Measurements from ENCODE around the gene APBB1IP. TPM values are rescaled to one million over a fixed set of nuclear protein-coding genes. Genes with fewer than 3 reads are reported as not detected.

APBB1IP gene
- total RNA-seq, 4 donors from 2014 or later: 2.6 to 6.2 (median 5.1) TPM

DNA sequence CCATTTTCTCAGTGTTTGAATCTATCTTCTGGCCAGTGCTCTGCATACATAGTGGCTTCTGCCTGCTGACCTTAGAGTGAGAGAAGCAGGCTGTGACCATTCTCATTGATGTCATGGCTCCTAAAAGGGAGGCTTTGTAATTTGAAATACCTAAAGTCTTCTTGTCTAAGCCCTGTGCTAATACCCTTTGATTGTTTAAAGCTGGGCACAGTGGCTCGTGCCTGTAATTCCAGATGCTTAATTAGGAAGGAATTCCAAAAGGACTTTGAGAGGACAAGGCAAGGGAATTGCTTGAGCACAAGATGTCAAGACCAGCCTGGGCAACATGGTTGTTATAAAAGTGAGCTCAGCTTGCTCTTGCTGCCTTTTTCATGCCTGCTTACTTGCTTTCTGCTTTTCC lies 81.7 kb downstream of the APBB1IP start:
- H3K27me3 ChIP-seq: no peaks in the 10 kb centered on the region
- no peak overlapping the region for H3K27ac ChIP-seq (replicated peaks in 1 of 4)
- intact Hi-C loops (cut with DNase I): no loop called here
- DNase-seq (ENCODE audit: extremely low spot score): peak; percentile 14
- TF ChIP-seq POLR2AphosphoS5 (IDR thresholded peaks at IDR 0.05) (no peak), EP300 (IDR thresholded peaks at IDR 0.05) (no peak), POLR2A (IDR thresholded peaks at IDR 0.05; ENCODE audit: low read depth) (no peak)
- TF ChIP-seq, protein P1, sequence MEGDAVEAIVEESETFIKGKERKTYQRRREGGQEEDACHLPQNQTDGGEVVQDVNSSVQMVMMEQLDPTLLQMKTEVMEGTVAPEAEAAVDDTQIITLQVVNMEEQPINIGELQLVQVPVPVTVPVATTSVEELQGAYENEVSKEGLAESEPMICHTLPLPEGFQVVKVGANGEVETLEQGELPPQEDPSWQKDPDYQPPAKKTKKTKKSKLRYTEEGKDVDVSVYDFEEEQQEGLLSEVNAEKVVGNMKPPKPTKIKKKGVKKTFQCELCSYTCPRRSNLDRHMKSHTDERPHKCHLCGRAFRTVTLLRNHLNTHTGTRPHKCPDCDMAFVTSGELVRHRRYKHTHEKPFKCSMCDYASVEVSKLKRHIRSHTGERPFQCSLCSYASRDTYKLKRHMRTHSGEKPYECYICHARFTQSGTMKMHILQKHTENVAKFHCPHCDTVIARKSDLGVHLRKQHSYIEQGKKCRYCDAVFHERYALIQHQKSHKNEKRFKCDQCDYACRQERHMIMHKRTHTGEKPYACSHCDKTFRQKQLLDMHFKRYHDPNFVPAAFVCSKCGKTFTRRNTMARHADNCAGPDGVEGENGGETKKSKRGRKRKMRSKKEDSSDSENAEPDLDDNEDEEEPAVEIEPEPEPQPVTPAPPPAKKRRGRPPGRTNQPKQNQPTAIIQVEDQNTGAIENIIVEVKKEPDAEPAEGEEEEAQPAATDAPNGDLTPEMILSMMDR (IDR thresholded peaks at IDR 0.05): no peak
- H3K9me3 ChIP-seq: no peaks in the 10 kb centered on the region
- 69% methylated on average over 1 of the region's 1 CpG for WGBS
- H3K4me3 ChIP-seq: no peak overlapping the region
- H3K36me3 ChIP-seq: no peaks in the 10 kb centered on the region
- no peaks in the 10 kb centered on the region for H3K4me1 ChIP-seq

DNA sequence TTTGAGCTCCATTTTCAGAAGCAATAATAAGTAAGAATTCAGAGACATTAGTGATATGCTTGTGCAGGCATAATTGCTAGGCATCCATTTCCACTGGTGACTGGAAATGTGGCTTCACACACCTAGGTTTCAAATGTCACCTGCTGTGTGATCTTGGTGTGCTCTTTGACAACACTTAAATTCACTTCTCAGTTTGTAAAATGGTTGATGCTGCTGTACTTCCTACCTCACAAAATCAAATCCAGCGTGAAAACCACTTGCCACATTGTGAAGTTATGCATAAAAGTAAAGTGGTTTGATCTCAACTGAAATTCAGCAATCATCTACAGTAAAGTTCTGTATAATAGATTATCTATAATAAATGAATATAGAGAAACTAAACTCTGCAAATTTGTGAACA lies 82.4 kb downstream of the APBB1IP start:
- Histone ChIP-seq H3K9me3 (no peaks in the 10 kb centered on the region), H3K36me3 (no peaks in the 10 kb centered on the region), H3K4me3 (no peak overlapping the region), H3K27me3 (no peaks in the 10 kb centered on the region), H3K27ac (replicated peaks in 1 of 4) (no peak overlapping the region), H3K4me1 (no peaks in the 10 kb centered on the region)
- DNase-seq (ENCODE audit: extremely low spot score): peak; percentile 34
- no peak for TF ChIP-seq EP300 (IDR thresholded peaks at IDR 0.05)
- TF ChIP-seq POLR2AphosphoS5 (IDR thresholded peaks at IDR 0.05): no peak
- TF ChIP-seq, protein P1 (IDR thresholded peaks at IDR 0.05): no peak
- no peak for TF ChIP-seq POLR2A (IDR thresholded peaks at IDR 0.05; ENCODE audit: low read depth)
- intact Hi-C loops (cut with DNase I): no loop called here
- 70% methylated on average over 1 of the region's 1 CpG for WGBS

DNA sequence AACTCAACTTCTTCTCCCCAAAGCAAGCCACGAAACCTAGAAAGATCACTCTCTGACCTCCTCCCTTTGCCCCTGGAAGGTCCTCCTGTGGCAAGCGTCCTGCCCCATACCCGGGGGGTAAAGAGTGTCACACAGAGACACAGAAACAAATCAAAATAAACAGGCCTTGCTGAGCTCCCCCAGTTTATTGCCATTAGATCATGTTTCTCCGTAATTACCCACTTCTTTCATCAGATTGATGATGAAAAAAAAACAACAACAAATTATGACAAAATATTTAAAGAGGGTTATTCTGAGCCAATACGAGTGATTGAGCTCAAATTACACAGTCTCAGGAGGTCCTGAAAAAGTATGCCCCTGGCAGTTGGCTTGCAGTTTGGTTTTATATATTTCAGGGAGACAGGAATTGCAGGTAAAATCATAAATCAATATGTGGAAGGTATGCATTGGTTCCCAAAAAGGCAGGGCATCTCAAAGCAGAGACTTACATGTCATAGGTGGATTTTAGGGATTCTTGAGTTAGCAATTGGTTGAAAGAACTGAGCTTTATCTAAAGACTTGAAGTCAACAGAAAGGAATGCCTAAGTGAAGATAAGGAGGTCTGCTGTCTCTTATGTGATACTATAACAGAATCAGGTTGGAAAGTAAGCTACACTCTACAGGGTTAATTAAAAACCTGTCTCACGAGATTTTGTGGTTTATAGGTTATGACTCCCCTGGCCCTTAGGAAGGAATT lies 86.2 kb downstream of the APBB1IP start:
- no peaks in the 10 kb centered on the region for H3K36me3 ChIP-seq
- peak; percentile 77 for DNase-seq (ENCODE audit: extremely low spot score)
- WGBS: 43% methylated on average over 6 of the region's 6 CpGs
- intact Hi-C loops (cut with DNase I): no loop called here
- H3K27me3 ChIP-seq: no peaks in the 10 kb centered on the region
- H3K4me3 ChIP-seq: no peak overlapping the region
- TF ChIP-seq EP300 (IDR thresholded peaks at IDR 0.05) (no peak), POLR2AphosphoS5 (IDR thresholded peaks at IDR 0.05) (no peak)
- no peaks in the 10 kb centered on the region for H3K9me3 ChIP-seq
- H3K27ac ChIP-seq (replicated peaks in 1 of 4): no peak overlapping the region
- no peaks in the 10 kb centered on the region for H3K4me1 ChIP-seq

DNA sequence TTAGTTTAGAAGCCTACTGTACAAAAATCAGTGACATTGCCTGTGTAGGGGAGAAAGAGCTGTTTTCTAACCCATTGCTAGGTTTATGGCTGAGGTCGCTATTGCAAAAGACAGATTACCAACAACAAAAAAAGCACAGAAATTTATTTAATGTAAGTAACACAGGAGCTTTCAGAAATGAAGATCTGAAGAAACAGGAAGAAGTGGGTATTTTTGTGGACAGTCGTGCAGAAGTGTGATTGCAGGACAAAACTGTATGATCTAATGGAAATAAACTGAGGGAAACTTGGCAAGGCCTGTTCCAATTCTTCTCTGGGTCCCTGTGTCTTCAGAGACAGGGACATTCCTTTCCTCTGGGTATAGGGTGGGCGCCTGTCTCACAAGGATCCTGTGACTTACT lies 87.4 kb downstream of the APBB1IP start:
- Histone ChIP-seq H3K9me3 (no peaks in the 10 kb centered on the region), H3K4me1 (no peaks in the 10 kb centered on the region), H3K27me3 (no peaks in the 10 kb centered on the region), H3K36me3 (no peaks in the 10 kb centered on the region), H3K27ac (replicated peaks in 1 of 4) (no peak overlapping the region), H3K4me3 (no peak overlapping the region)
- WGBS: 57% methylated on average over 3 of the region's 3 CpGs
- intact Hi-C loops (cut with DNase I): no loop called here
- TF ChIP-seq POLR2AphosphoS5 (IDR thresholded peaks at IDR 0.05) (no peak), POLR2A (IDR thresholded peaks at IDR 0.05; ENCODE audit: low read depth) (no peak), EP300 (IDR thresholded peaks at IDR 0.05) (no peak)
- TF ChIP-seq, protein P1 (IDR thresholded peaks at IDR 0.05): no peak
- no peak for DNase-seq (ENCODE audit: extremely low spot score)

DNA sequence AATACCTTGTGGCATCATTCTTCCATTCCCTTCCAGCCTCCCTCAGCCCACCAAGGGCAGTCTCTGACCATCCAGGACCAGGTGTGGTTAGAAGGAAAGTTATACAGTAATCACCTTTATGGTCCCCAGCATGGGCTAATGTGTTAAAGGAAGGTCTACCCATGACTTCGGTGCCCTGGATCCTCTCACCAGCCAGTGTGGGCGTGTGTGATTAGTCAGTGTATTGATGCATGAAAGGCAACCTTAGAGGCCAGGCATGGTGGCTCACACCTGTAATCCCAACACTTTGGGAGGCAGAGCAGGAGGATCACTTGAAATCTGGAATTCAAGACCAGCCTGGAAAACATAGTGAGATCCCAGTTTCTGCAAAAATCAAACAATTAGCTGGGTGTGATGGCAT lies 88.9 kb downstream of the APBB1IP start:
- no peaks in the 10 kb centered on the region for H3K36me3 ChIP-seq
- H3K27ac ChIP-seq (replicated peaks in 1 of 4): no peak overlapping the region
- H3K27me3 ChIP-seq: no peaks in the 10 kb centered on the region
- H3K4me1 ChIP-seq: no peaks in the 10 kb centered on the region
- TF ChIP-seq, protein P1 (IDR thresholded peaks at IDR 0.05): no peak
- TF ChIP-seq EP300 (IDR thresholded peaks at IDR 0.05): no peak
- no peak for TF ChIP-seq POLR2AphosphoS5 (IDR thresholded peaks at IDR 0.05)
- no peak for TF ChIP-seq POLR2A (IDR thresholded peaks at IDR 0.05; ENCODE audit: low read depth)
- WGBS: 94% methylated on average over 2 of the region's 2 CpGs
- no peaks in the 10 kb centered on the region for H3K9me3 ChIP-seq
- no peak for DNase-seq (ENCODE audit: extremely low spot score)
- intact Hi-C loops (cut with DNase I): no loop called here
- no peak overlapping the region for H3K4me3 ChIP-seq

All from esophagus muscularis mucosa (tissue), 4 donors.